ENCODE data around the gene LRRC75B. TPM values are rescaled to one million over a fixed set of nuclear protein-coding genes. Genes with fewer than 3 reads are reported as not detected.

The LRRC75B gene
- total and polyA plus RNA-seq, 9 donors = 2.5 to 26.5 (median 22.1) TPM

- Histone ChIP-seq H3K9me3 (no peaks in the 10 kb centered on the region), H3K4me1 (ENCODE audit: insufficient read depth) (no peaks in the 10 kb centered on the region), H3K36me3 (no peaks in the 10 kb centered on the region), H3K27ac (no peak overlapping the region), H3K4me3 (no peak overlapping the region), H3K27me3 (no peaks in the 10 kb centered on the region)
- no peak for DNase-seq
- WGBS, 3 donors = 18 to 22% (median 20%) methylated on average over 1 of the region's 1 CpG
- intact Hi-C loops (cut with DNase I) = loop anchor here in 1 of 4 donors (2.0 kb wide), 1 partner anchor 58 kb away; no protein-coding TSS in a partner anchor
- TF ChIP-seq POLR2A (IDR thresholded peaks at IDR 0.05) (no peak), EP300 (IDR thresholded peaks at IDR 0.05) (no peak), CTCF (IDR thresholded peaks at IDR 0.05) (no peak)
Observed at GRCh38 chr22:24579258-24579601, 13.6 kb downstream of the LRRC75B start.

GRCh38 chr22:24578355-24579257 is 14.3 kb downstream of the LRRC75B start:
- WGBS, 3 donors = 62 to 70% (median 69%) methylated on average over 8 of the region's 8 CpGs
- no peaks in the 10 kb centered on the region for H3K4me1 ChIP-seq (ENCODE audit: insufficient read depth)
- no peaks in the 10 kb centered on the region for H3K36me3 ChIP-seq
- H3K27ac ChIP-seq = no peak overlapping the region
- no peak for TF ChIP-seq EP300 (IDR thresholded peaks at IDR 0.05)
- TF ChIP-seq CTCF (IDR thresholded peaks at IDR 0.05) = no peak
- TF ChIP-seq POLR2A (IDR thresholded peaks at IDR 0.05) = no peak
- no peaks in the 10 kb centered on the region for H3K27me3 ChIP-seq
- H3K9me3 ChIP-seq = no peaks in the 10 kb centered on the region
- intact Hi-C loops (cut with DNase I) = loop anchor here in 1 of 4 donors (2.0 kb wide), 1 partner anchor 58 kb away; no protein-coding TSS in a partner anchor
- no peak for DNase-seq
- H3K4me3 ChIP-seq = no peak overlapping the region

- DNase-seq = no peak
- WGBS, 3 donors = 85 to 86% (median 85%) methylated on average over 1 of the region's 1 CpG
- Histone ChIP-seq H3K36me3 (no peaks in the 10 kb centered on the region), H3K27me3 (no peaks in the 10 kb centered on the region), H3K27ac (no peak overlapping the region), H3K4me3 (no peak overlapping the region), H3K4me1 (ENCODE audit: insufficient read depth) (no peaks in the 10 kb centered on the region), H3K9me3 (no peaks in the 10 kb centered on the region)
- TF ChIP-seq CTCF (IDR thresholded peaks at IDR 0.05) = no peak
- no peak for TF ChIP-seq POLR2A (IDR thresholded peaks at IDR 0.05)
- TF ChIP-seq EP300 (IDR thresholded peaks at IDR 0.05) = no peak
- intact Hi-C loops (cut with DNase I) = no loop called here
Observed at GRCh38 chr22:24576778-24577177, 16.1 kb downstream of the LRRC75B start.

- DNase-seq = no peak
- H3K4me1 ChIP-seq (ENCODE audit: insufficient read depth) = no peaks in the 10 kb centered on the region
- no peaks in the 10 kb centered on the region for H3K36me3 ChIP-seq
- H3K27ac ChIP-seq = no peak overlapping the region
- H3K4me3 ChIP-seq = no peak overlapping the region
- no peaks in the 10 kb centered on the region for H3K27me3 ChIP-seq
- TF ChIP-seq EP300 (IDR thresholded peaks at IDR 0.05) = no peak
- no peak for TF ChIP-seq CTCF (IDR thresholded peaks at IDR 0.05)
- no peak for TF ChIP-seq POLR2A (IDR thresholded peaks at IDR 0.05)
- intact Hi-C loops (cut with DNase I) = no loop called here
- no peaks in the 10 kb centered on the region for H3K9me3 ChIP-seq
- 89 to 90% (median 90%) methylated on average over 7 of the region's 7 CpGs for WGBS, 3 donors
Observed at GRCh38 chr22:24571266-24571665, 21.6 kb downstream of the LRRC75B start.
